HepG2 (cell line): ENCODE results near the gene HECTD1. TPM values are rescaled to one million over a fixed set of nuclear protein-coding genes. Genes with fewer than 3 reads are reported as not detected.

Experiments
- ESRRA ChIP-seq: sonication (generic); formaldehyde crosslinking; IDR thresholded peaks from 2 replicates; pipeline ENCODE4 v1.5.1; 2020; ENCODE audit warnings: mild to moderate bottlenecking, low read depth, missing genetic modification reagents
- FOSL2 ChIP-seq: sonication (generic); formaldehyde crosslinking; IDR thresholded peaks from 2 replicates; pipeline ENCODE4 v1.4.0; 2020; ENCODE audit warnings: missing genetic modification reagents
- GZF1 ChIP-seq: sonication (generic); formaldehyde crosslinking; IDR thresholded peaks from 2 replicates; pipeline ENCODE4 v1.5.1; 2020; ENCODE audit warnings: mild to moderate bottlenecking, missing genetic modification reagents
- HNRNPL ChIP-seq: fragments of 200-400 bp; formaldehyde crosslinking; IDR thresholded peaks from 2 replicates; pipeline ENCODE4 v1.6.1; 2017; ENCODE audit warnings: mild to moderate bottlenecking, low read depth, low read length
- IKZF4 ChIP-seq: sonication (generic); formaldehyde crosslinking; IDR thresholded peaks from 2 replicates; pipeline ENCODE4 v1.5.1; 2020; ENCODE audit warnings: borderline replicate concordance, mild to moderate bottlenecking, low read depth, missing genetic modification reagents; ENCODE audit errors: not compliant biosample characterization
- KDM1A ChIP-seq: IDR thresholded peaks from 2 replicates; pipeline ENCODE4 v1.6.1; 2016; ENCODE audit warnings: missing compliant biosample characterization
- MBD4 ChIP-seq: IDR thresholded peaks from 2 replicates; pipeline ENCODE4 v1.6.1; 2012; ENCODE audit warnings: low read length, inconsistent platforms, borderline replicate concordance
- NONO ChIP-seq, 2 experiments: fragments of 450-650 bp in 1 of 2; sonication (generic) in 1 of 2; formaldehyde crosslinking in 1 of 2; IDR thresholded peaks in 1 of 2; conservative IDR thresholded peaks in 1 of 2; 2 replicates each; pipeline versions ENCODE4 v1.6.1 to v1.8.0; 2017 to 2022; ENCODE audit warnings: mild to moderate bottlenecking in 1 of 2, missing genetic modification reagents in 1 of 2, moderate library complexity in 1 of 2
- NPAS2 ChIP-seq: sonication (generic); formaldehyde crosslinking; IDR thresholded peaks from 2 replicates; pipeline ENCODE4 v1.8.0; 2022; ENCODE audit warnings: mild to moderate bottlenecking, missing genetic modification reagents, borderline replicate concordance
- PHB2 ChIP-seq: fragments of 450-650 bp; IDR thresholded peaks from 2 replicates; pipeline ENCODE4 v1.6.1; 2018; ENCODE audit not compliant: partially characterized antibody
- POLR2A ChIP-seq, 2 experiments: IDR thresholded peaks; 2 replicates each; pipeline ENCODE4 v1.6.1; 2011; ENCODE audit warnings: low read depth in 2 of 2, low read length in 2 of 2, mild to moderate bottlenecking in 1 of 2, moderate library complexity in 1 of 2; ENCODE audit not compliant: insufficient read depth in 1 of 2
- RBAK ChIP-seq: sonication (generic); formaldehyde crosslinking; IDR thresholded peaks from 2 replicates; pipeline ENCODE4 v1.5.1; 2020; ENCODE audit warnings: mild to moderate bottlenecking, missing genetic modification reagents
- SMAD1 ChIP-seq: sonication (generic); formaldehyde crosslinking; IDR thresholded peaks from 2 replicates; pipeline ENCODE4 v1.4.0; 2020; ENCODE audit warnings: missing genetic modification reagents, low read depth, mild to moderate bottlenecking, borderline replicate concordance
- TCF7 ChIP-seq: sonication (generic); IDR thresholded peaks from 2 replicates; pipeline ENCODE4 v1.6.1; 2016; ENCODE audit warnings: antibody characterized with exemption, low read depth
- ZBTB42 ChIP-seq: sonication (generic); formaldehyde crosslinking; IDR thresholded peaks from 2 replicates; pipeline ENCODE4 v1.5.0; 2020; ENCODE audit warnings: mild to moderate bottlenecking, missing genetic modification reagents
- ZEB1 ChIP-seq: IDR thresholded peaks from 2 replicates; pipeline ENCODE4 v1.6.1; 2012; ENCODE audit warnings: mild to moderate bottlenecking, low read depth, inconsistent platforms; ENCODE audit not compliant: insufficient replicate concordance
- ZFAT ChIP-seq: sonication (generic); formaldehyde crosslinking; conservative IDR thresholded peaks from 2 replicates; pipeline ENCODE4 v1.8.1; 2023; ENCODE audit warnings: missing genetic modification reagents, inconsistent platforms
- ZFP37 ChIP-seq: sonication (generic); formaldehyde crosslinking; IDR thresholded peaks from 2 replicates; pipeline ENCODE4 v1.4.0; 2020; ENCODE audit warnings: missing genetic modification reagents, borderline replicate concordance
- ZNF546 ChIP-seq: sonication (generic); formaldehyde crosslinking; conservative IDR thresholded peaks from 2 replicates; pipeline ENCODE4 v1.8.1; 2023; ENCODE audit warnings: mild to moderate bottlenecking, missing genetic modification reagents
- ZNF614 ChIP-seq: IDR thresholded peaks from 2 replicates; pipeline ENCODE4 v1.6.1; 2018; ENCODE audit warnings: missing biosample characterization, missing genetic modification reagents, inconsistent platforms, borderline replicate concordance
- ZNF709 ChIP-seq: sonication (generic); formaldehyde crosslinking; IDR thresholded peaks from 2 replicates; pipeline ENCODE4 v1.5.0; 2020; ENCODE audit warnings: mild to moderate bottlenecking, missing genetic modification reagents
- polyA plus RNA-seq, 8 experiments: library from polyadenylated mRNA; depleted of rRNA in 3 of 8; stranded (reverse) in 7 of 8; unstranded in 1 of 8; fragments of >200 nt; fragmentation: Illumina TruSeq in 4 of 8; extraction: Trizol in 4 of 8; gene quantifications; 2 replicates each; pipeline versions ENCODE4 v1.2.1 to v1.2.3, GENCODE V29; 2011 to 2016; ENCODE audit warnings: low read depth in 4 of 8, missing spikeins in 1 of 8, mixed read lengths in 1 of 8; ENCODE audit not compliant: insufficient read depth in 1 of 8
- total RNA-seq, 5 experiments: library from RNA; depleted of rRNA; stranded (reverse); fragments of >200 nt; fragmentation: Illumina TruSeq; extraction: Trizol; gene quantifications; 2 replicates each; pipeline ENCODE4 v1.2.3, GENCODE V29; 2016; ENCODE audit warnings: low read depth in 1 of 5
- TF ChIP-seq, protein P1 (sequence below): sonication (generic); formaldehyde crosslinking; IDR thresholded peaks from 2 replicates; pipeline ENCODE4 v1.4.0; 2020; ENCODE audit warnings: mild to moderate bottlenecking, low read depth, missing genetic modification reagents
- TF ChIP-seq, protein P2 (sequence below): sonication (generic); formaldehyde crosslinking; IDR thresholded peaks from 2 replicates; pipeline ENCODE4 v1.5.1; 2020; ENCODE audit warnings: mild to moderate bottlenecking, missing genetic modification reagents, borderline replicate concordance

Gene HECTD1
- total and polyA plus RNA-seq, 2 of the 13 experiments (the other 11 are each of a cell fraction or from before 2014, with no cell fraction given), result 312 to 560 TPM

DNA sequence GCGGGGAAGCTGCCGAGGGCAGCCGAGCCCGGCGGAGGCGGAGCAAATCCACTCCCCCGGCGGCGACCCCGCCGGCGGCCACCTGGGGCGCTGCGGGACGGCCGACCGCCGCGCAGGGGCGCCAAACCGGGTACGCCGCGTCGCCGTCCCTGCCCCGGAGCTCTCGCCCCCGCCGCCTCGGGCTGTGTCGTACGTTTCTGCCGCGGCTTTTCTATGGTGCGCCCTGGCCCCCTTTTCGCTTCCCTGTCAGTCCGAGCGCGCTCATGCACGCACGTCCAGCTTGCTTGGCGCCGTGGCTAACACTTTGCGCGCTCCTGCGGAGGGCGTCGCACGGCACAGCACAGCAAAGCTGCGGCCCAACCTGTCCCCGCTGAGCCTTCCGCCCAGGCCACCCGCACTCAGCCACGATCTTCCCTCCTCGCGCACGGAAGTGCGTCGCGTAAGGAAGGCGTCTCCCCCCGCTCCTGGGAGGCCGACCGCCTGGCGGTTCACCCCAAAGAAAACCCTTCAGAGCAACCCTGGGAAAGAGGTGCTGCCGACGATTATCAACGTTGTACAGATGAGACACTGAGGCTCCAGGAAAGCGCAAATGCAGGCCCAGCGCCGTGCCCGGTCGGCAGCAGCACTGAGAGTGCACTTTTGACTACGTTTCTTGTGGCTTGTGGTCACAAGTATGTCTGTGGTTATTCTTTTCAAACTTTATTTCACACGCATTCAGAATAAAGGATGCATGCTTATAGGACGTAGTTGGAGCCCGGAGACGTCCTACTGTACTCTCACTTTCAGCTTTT, at the start of gene HECTD1 (continued):
- TF ChIP-seq IKZF4 (peak; percentile 96), NPAS2 (CRISPR knock-in tag) (no peak), ZEB1 (no peak), ZNF709 (CRISPR knock-in tag) (peak; percentile 99), ESRRA (peak; percentile 96), SMAD1 (CRISPR knock-in tag) (peak; percentile 99), HNRNPL (peak; percentile 91), RBAK (CRISPR knock-in tag) (peak; percentile 91), ZFAT (CRISPR knock-in tag) (peak; percentile 86), TCF7 (no peak; the same call in 1 of the 2 replicates), MBD4 (no peak), POLR2A (IDR thresholded peaks at IDR 0.05; ENCODE audit: insufficient read depth in 1 of 2, low read depth in 2 of 2, low read length in 2 of 2) (peak in 1 of 2 experiments; percentile 97; a peak in 2 of 4 replicates), KDM1A (CRISPR knock-in tag) (peak; percentile 91), ZBTB42 (CRISPR knock-in tag) (peak; percentile 95), GZF1 (CRISPR knock-in tag) (peak; percentile 93), PHB2 (no peak), ZFP37 (CRISPR knock-in tag) (peak; percentile 97), NONO (IDR thresholded peaks at IDR 0.05) (no peak), NONO (CRISPR knock-in tag; conservative IDR thresholded peaks at IDR 0.05) (peak; percentile 100), ZNF546 (CRISPR knock-in tag) (peak; percentile 98), FOSL2 (CRISPR knock-in tag) (peak; percentile 74), ZNF614 (CRISPR knock-in tag) (peak; percentile 96)
- TF ChIP-seq, protein P1, sequence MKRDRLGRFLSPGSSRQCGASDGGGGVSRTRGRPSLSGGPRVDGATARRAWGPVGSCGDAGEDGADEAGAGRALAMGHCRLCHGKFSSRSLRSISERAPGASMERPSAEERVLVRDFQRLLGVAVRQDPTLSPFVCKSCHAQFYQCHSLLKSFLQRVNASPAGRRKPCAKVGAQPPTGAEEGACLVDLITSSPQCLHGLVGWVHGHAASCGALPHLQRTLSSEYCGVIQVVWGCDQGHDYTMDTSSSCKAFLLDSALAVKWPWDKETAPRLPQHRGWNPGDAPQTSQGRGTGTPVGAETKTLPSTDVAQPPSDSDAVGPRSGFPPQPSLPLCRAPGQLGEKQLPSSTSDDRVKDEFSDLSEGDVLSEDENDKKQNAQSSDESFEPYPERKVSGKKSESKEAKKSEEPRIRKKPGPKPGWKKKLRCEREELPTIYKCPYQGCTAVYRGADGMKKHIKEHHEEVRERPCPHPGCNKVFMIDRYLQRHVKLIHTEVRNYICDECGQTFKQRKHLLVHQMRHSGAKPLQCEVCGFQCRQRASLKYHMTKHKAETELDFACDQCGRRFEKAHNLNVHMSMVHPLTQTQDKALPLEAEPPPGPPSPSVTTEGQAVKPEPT (CRISPR knock-in tag), result peak; percentile 99
- TF ChIP-seq, protein P2, sequence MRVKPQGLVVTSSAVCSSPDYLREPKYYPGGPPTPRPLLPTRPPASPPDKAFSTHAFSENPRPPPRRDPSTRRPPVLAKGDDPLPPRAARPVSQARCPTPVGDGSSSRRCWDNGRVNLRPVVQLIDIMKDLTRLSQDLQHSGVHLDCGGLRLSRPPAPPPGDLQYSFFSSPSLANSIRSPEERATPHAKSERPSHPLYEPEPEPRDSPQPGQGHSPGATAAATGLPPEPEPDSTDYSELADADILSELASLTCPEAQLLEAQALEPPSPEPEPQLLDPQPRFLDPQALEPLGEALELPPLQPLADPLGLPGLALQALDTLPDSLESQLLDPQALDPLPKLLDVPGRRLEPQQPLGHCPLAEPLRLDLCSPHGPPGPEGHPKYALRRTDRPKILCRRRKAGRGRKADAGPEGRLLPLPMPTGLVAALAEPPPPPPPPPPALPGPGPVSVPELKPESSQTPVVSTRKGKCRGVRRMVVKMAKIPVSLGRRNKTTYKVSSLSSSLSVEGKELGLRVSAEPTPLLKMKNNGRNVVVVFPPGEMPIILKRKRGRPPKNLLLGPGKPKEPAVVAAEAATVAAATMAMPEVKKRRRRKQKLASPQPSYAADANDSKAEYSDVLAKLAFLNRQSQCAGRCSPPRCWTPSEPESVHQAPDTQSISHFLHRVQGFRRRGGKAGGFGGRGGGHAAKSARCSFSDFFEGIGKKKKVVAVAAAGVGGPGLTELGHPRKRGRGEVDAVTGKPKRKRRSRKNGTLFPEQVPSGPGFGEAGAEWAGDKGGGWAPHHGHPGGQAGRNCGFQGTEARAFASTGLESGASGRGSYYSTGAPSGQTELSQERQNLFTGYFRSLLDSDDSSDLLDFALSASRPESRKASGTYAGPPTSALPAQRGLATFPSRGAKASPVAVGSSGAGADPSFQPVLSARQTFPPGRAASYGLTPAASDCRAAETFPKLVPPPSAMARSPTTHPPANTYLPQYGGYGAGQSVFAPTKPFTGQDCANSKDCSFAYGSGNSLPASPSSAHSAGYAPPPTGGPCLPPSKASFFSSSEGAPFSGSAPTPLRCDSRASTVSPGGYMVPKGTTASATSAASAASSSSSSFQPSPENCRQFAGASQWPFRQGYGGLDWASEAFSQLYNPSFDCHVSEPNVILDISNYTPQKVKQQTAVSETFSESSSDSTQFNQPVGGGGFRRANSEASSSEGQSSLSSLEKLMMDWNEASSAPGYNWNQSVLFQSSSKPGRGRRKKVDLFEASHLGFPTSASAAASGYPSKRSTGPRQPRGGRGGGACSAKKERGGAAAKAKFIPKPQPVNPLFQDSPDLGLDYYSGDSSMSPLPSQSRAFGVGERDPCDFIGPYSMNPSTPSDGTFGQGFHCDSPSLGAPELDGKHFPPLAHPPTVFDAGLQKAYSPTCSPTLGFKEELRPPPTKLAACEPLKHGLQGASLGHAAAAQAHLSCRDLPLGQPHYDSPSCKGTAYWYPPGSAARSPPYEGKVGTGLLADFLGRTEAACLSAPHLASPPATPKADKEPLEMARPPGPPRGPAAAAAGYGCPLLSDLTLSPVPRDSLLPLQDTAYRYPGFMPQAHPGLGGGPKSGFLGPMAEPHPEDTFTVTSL (CRISPR knock-in tag), result peak; percentile 78; the same call in 1 of the 2 replicates
